Measurements from ENCODE around the gene C1orf159. TPM values are rescaled to one million over a fixed set of nuclear protein-coding genes. Genes with fewer than 3 reads are reported as not detected.

Gene C1orf159
- total RNA-seq, 1 donor from 2014 or later, result 11.8 TPM

DNA sequence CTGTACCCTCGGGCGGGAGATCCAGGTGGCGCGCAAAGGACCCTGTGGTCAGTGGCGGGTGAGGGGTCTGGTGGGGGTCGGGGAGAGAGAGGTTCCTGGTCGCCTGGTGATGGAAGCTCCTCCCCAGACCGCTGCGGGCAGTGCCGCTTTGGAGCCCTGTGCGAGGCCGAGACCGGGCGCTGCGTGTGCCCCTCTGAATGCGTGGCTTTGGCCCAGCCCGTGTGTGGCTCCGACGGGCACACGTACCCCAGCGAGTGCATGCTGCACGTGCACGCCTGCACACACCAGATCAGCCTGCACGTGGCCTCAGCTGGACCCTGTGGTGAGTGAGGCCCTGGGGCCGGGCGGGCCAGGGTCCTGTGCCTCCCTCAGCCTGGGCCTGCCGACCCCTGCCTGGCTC is 72.5 kb downstream of the C1orf159 start:
- no peak for TF ChIP-seq POLR2A (IDR thresholded peaks at IDR 0.05)
- TF ChIP-seq POLR2AphosphoS5 (IDR thresholded peaks at IDR 0.05; ENCODE audit: insufficient read depth in 1 of 2, low read depth in 1 of 2), result no peak
- TF ChIP-seq, protein P1, sequence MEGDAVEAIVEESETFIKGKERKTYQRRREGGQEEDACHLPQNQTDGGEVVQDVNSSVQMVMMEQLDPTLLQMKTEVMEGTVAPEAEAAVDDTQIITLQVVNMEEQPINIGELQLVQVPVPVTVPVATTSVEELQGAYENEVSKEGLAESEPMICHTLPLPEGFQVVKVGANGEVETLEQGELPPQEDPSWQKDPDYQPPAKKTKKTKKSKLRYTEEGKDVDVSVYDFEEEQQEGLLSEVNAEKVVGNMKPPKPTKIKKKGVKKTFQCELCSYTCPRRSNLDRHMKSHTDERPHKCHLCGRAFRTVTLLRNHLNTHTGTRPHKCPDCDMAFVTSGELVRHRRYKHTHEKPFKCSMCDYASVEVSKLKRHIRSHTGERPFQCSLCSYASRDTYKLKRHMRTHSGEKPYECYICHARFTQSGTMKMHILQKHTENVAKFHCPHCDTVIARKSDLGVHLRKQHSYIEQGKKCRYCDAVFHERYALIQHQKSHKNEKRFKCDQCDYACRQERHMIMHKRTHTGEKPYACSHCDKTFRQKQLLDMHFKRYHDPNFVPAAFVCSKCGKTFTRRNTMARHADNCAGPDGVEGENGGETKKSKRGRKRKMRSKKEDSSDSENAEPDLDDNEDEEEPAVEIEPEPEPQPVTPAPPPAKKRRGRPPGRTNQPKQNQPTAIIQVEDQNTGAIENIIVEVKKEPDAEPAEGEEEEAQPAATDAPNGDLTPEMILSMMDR (IDR thresholded peaks at IDR 0.05), result no peak
- no peaks in the 10 kb centered on the region for H3K9me3 ChIP-seq
- H3K27me3 ChIP-seq, result no peaks in the 10 kb centered on the region
- H3K27ac ChIP-seq, result no peak overlapping the region
- H3K4me1 ChIP-seq, result peaks cover 19% of the 10 kb centered on the region
- peaks cover 0 to 9% of the 10 kb centered on the region in 2 donors for H3K36me3 ChIP-seq
- intact Hi-C loops (cut with DNase I), result no loop called here
- H3K4me3 ChIP-seq, result no peak overlapping the region
- no peak for DNase-seq (ENCODE audit: extremely low spot score in 2 of 2)

DNA sequence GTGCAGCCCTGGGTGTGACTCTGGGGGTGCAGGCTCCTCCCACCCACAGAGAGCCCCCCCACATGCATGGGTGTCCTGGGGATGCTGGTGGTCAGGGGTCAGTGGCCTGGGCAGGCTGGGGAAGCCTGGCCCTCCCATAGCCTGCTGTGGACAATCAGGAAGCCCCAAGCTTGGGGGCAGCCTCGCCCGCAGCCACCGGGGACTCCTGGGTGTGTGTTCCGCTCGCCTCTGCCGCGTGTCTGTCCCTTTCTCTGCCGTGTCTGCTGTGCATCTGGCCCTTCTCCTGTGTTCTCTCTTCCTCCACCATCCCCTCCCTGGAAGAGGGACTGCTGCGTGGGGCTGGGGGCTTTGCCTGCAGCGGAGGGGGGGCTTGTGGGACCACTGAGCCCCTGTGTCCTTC is 73.1 kb downstream of the C1orf159 start:
- peaks cover 19% of the 10 kb centered on the region for H3K4me1 ChIP-seq
- H3K4me3 ChIP-seq, result no peak overlapping the region
- intact Hi-C loops (cut with DNase I), result no loop called here
- H3K27me3 ChIP-seq, result no peaks in the 10 kb centered on the region
- H3K9me3 ChIP-seq, result no peaks in the 10 kb centered on the region
- no peak overlapping the region for H3K27ac ChIP-seq
- no peak for TF ChIP-seq POLR2AphosphoS5 (IDR thresholded peaks at IDR 0.05; ENCODE audit: insufficient read depth in 1 of 2, low read depth in 1 of 2)
- TF ChIP-seq, protein P1 (IDR thresholded peaks at IDR 0.05), result no peak
- no peak for TF ChIP-seq POLR2A (IDR thresholded peaks at IDR 0.05)
- H3K36me3 ChIP-seq, result peaks cover 0 to 6% of the 10 kb centered on the region in 2 donors
- DNase-seq (ENCODE audit: extremely low spot score in 2 of 2), result no peak

DNA sequence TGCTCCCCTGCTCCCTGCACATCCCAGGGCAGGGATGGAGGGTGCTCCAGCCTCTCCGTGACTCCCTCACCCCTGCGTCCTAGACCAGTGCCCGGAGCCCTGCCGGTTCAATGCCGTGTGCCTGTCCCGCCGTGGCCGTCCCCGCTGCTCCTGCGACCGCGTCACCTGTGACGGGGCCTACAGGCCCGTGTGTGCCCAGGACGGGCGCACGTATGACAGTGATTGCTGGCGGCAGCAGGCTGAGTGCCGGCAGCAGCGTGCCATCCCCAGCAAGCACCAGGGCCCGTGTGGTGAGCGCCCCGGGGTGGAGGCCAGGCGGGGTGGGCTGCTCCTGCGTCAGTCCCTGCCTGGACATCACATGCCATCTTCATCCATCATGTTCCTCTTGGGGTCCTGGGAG is 74.0 kb downstream of the C1orf159 start:
- Histone ChIP-seq H3K27me3 (no peaks in the 10 kb centered on the region), H3K4me1 (peaks cover 19% of the 10 kb centered on the region), H3K9me3 (no peaks in the 10 kb centered on the region), H3K36me3 (peaks cover 0 to 6% of the 10 kb centered on the region in 2 donors), H3K4me3 (no peak overlapping the region), H3K27ac (no peak overlapping the region)
- DNase-seq (ENCODE audit: extremely low spot score in 2 of 2), result no peak
- intact Hi-C loops (cut with DNase I), result no loop called here
- TF ChIP-seq POLR2AphosphoS5 (IDR thresholded peaks at IDR 0.05; ENCODE audit: insufficient read depth in 1 of 2, low read depth in 1 of 2) (no peak), POLR2A (IDR thresholded peaks at IDR 0.05) (no peak)
- TF ChIP-seq, protein P1 (IDR thresholded peaks at IDR 0.05), result no peak

DNA sequence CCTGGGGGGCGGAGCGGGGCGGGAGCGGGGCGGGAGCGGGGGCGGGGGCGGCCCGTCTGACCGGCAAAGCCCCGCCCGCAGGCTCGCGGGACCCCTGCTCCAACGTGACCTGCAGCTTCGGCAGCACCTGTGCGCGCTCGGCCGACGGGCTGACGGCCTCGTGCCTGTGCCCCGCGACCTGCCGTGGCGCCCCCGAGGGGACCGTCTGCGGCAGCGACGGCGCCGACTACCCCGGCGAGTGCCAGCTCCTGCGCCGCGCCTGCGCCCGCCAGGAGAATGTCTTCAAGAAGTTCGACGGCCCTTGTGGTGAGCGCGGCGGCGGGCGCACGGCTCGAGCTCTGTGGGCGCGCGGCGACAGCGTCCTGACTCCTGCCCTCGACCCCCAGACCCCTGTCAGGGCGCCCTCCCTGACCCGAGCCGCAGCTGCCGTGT is 74.8 kb downstream of the C1orf159 start:
- peaks cover 0 to 6% of the 10 kb centered on the region in 2 donors for H3K36me3 ChIP-seq
- H3K4me3 ChIP-seq, result peak overlapping the region in 1 of 2 donors; percentile 28
- no peak overlapping the region for H3K27ac ChIP-seq
- DNase-seq (ENCODE audit: extremely low spot score in 2 of 2), result no peak
- peaks cover 19% of the 10 kb centered on the region for H3K4me1 ChIP-seq
- intact Hi-C loops (cut with DNase I), result no loop called here
- H3K27me3 ChIP-seq, result no peaks in the 10 kb centered on the region
- TF ChIP-seq POLR2A (IDR thresholded peaks at IDR 0.05), result no peak
- no peak for TF ChIP-seq POLR2AphosphoS5 (IDR thresholded peaks at IDR 0.05; ENCODE audit: insufficient read depth in 1 of 2, low read depth in 1 of 2)
- TF ChIP-seq, protein P1 (IDR thresholded peaks at IDR 0.05), result no peak
- no peaks in the 10 kb centered on the region for H3K9me3 ChIP-seq

DNA sequence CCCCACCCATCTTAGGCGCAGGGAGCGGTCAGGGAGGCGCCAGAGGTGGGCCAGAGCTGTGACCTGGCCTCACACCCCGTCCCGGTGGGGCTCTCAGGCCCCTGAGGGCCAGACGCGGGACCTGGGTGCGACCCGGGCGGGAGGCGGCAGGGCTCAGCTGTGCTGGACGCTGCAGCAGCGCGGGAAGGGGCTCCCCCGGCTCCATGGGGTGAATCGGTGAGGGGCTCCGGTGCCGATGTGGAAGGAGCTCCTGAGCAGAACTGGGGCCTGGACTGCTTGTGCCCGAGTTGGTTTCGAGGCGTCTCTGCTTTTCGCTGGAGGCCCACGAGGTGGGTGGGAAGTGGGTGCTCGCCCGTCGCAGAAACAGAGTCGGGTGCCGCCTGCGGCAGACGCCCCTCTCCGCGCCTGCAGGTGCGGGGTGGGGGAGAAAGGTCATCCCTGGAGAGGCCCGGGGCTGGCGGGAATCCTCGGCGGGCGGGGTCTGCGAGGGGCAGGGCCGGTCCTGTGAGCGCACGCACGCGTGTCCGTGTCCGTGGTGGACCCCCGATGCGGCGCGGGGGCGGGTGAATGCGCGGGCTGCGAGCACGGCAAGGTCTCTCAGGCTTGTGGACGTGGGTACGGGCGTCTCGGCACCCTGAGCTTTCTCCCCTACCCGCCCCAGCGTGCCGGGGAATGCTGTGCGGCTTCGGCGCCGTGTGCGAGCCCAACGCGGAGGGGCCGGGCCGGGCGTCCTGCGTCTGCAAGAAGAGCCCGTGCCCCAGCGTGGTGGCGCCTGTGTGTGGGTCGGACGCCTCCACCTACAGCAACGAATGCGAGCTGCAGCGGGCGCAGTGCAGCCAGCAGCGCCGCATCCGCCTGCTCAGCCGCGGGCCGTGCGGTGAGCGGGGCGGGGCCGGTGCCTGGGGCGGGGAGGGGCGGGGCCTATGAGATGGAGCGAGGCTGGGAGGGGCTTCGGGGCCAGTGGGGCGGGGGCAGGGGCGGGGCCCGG is 75.6 kb downstream of the C1orf159 start:
- no peak for DNase-seq (ENCODE audit: extremely low spot score in 2 of 2)
- Histone ChIP-seq H3K27me3 (no peaks in the 10 kb centered on the region), H3K9me3 (no peaks in the 10 kb centered on the region), H3K4me1 (peaks cover 19% of the 10 kb centered on the region), H3K4me3 (peak overlapping the region; percentile 46 to 58), H3K36me3 (peaks cover 0 to 3% of the 10 kb centered on the region in 2 donors), H3K27ac (no peak overlapping the region)
- intact Hi-C loops (cut with DNase I), result no loop called here
- TF ChIP-seq POLR2AphosphoS5 (IDR thresholded peaks at IDR 0.05; ENCODE audit: insufficient read depth in 1 of 2, low read depth in 1 of 2) (peak in 1 of 2 donors; percentile 39), POLR2A (IDR thresholded peaks at IDR 0.05) (no peak)
- TF ChIP-seq, protein P1 (IDR thresholded peaks at IDR 0.05), result peak in 1 of 3 experiments; percentile 17
